HepG2 (cell line): ENCODE results near the gene CTNNBIP1. TPM values are rescaled to one million over a fixed set of nuclear protein-coding genes. Genes with fewer than 3 reads are reported as not detected.
A peak's percentile ranks its signal among the peaks of the same experiment; 100 is the strongest.
"Not testable (repeated sequence)": the region's sequence is repeated elsewhere in the genome, so short reads cannot be mapped to it uniquely, and the experiment has no call there.

ENCODE experiments used
- ATAC-seq: fragments of 200-7000 bp; cut with Tn5 transposase; 3 replicates; pipeline ENCODE4 v1.9.1; 2020; ENCODE audit warnings: mild to moderate bottlenecking, moderate library complexity
- BruUV-seq: library from RNA; stranded (reverse); fragments of 400-500 nt; replicated peaks from 2 replicates; lab custom pipeline; 2021; lab: Mats Ljungman, UMichigan
- CTCF ChIA-PET: fragments of 300-600 bp; formaldehyde crosslinking; extraction: SDS; loops from one replicate; lab custom pipeline; 2021; ENCODE audit warnings: low total read pairs, inconsistent platforms, low intra/inter-chr PET ratio; lab: Yijun Ruan, JAX
- POLR2A ChIA-PET: fragments of 350-600 bp; sonication (Branson Sonifier 250); formaldehyde crosslinking; loops from one replicate; lab custom pipeline; 2020; ENCODE audit warnings: antibody characterized with exemption, inconsistent platforms; lab: Yijun Ruan, JAX
- DNase-seq: peaks from one replicate; pipeline ENCODE4 v3.0.0-alpha.2; 2015; ENCODE audit warnings: low spot score
- FAIRE-seq: peaks from 3 replicates; lab custom pipeline; 2011; peaks lifted over from hg19 to GRCh38; lab: Jason Lieb, UNC
- H2AFZ ChIP-seq: one replicate; pipeline ENCODE4 v1.6.1; 2011; ENCODE audit warnings: low read length, inconsistent platforms
- H3K27ac ChIP-seq: fragments of 300-600 bp; 3 replicates; pipeline ENCODE4 v1.8.0; 2011; ENCODE audit warnings: mixed run types, mild to moderate bottlenecking, mixed read lengths, low read length, inconsistent platforms; ENCODE audit not compliant: insufficient read depth; ENCODE audit errors: extremely low read length
- H3K27me3 ChIP-seq, 2 experiments: fragments of 200-600 bp in 1 of 2; 2 replicates in 1 of 2; 3 replicates in 1 of 2; pipeline versions ENCODE4 v1.6.0 to v1.8.0; 2011; ENCODE audit warnings: low read length in 2 of 2, mild to moderate bottlenecking in 2 of 2, moderate library complexity in 2 of 2, inconsistent platforms in 1 of 2; ENCODE audit not compliant: insufficient read depth in 2 of 2, control insufficient read depth in 1 of 2
- H3K36me3 ChIP-seq, 2 experiments: fragments of 200-600 bp in 1 of 2; replicated peaks in 1 of 2; 2 replicates in 1 of 2; 3 replicates in 1 of 2; pipeline versions ENCODE4 v1.5.1 to v1.8.0; 2011; ENCODE audit warnings: low read length in 2 of 2, inconsistent platforms in 1 of 2; ENCODE audit not compliant: insufficient read depth in 2 of 2, control insufficient read depth in 1 of 2
- H3K4me1 ChIP-seq: 2 replicates; pipeline ENCODE4 v1.5.1; 2012; ENCODE audit warnings: low read length, inconsistent platforms; ENCODE audit not compliant: insufficient read depth
- H3K4me2 ChIP-seq: 2 replicates; pipeline ENCODE4 v1.6.0; 2011; ENCODE audit warnings: low read depth, low read length, inconsistent platforms
- H3K4me3 ChIP-seq, 3 experiments: fragments of 200-600 bp in 1 of 3; sonication (generic), shearing (Covaris generic) in 1 of 3; replicated peaks in 1 of 3; 2 replicates each; pipeline ENCODE4 v1.5.1; 2011 to 2016; ENCODE audit warnings: low read length in 3 of 3, inconsistent platforms in 2 of 3, low read depth in 2 of 3, mild to moderate bottlenecking in 2 of 3, control low read depth in 1 of 3, mixed read lengths in 1 of 3; ENCODE audit not compliant: insufficient read depth in 1 of 3
- H3K79me2 ChIP-seq: one replicate; pipeline ENCODE4 v1.6.1; 2011; ENCODE audit warnings: low read length, inconsistent platforms; ENCODE audit not compliant: insufficient read depth
- H3K9ac ChIP-seq: 2 replicates; pipeline ENCODE4 v1.6.0; 2011; ENCODE audit warnings: mild to moderate bottlenecking, low read depth, low read length, inconsistent platforms; ENCODE audit not compliant: insufficient read depth
- H3K9me3 ChIP-seq: 2 replicates; pipeline ENCODE4 v1.5.1; 2012; ENCODE audit warnings: mild to moderate bottlenecking, low read length
- H4K20me1 ChIP-seq: 2 replicates; pipeline ENCODE4 v1.6.0; 2011; ENCODE audit warnings: inconsistent platforms, mild to moderate bottlenecking, low read length, moderate library complexity; ENCODE audit not compliant: insufficient read depth
- EHMT2 ChIP-seq: fragments of 200-600 bp; sonication (generic); IDR thresholded peaks from 2 replicates; pipeline ENCODE4 v1.7.0; 2017; ENCODE audit warnings: antibody characterized with exemption, low read depth, low read length, borderline replicate concordance
- GFI1 ChIP-seq: sonication (generic); formaldehyde crosslinking; IDR thresholded peaks from 2 replicates; pipeline ENCODE4 v1.5.0; 2020; ENCODE audit warnings: missing genetic modification reagents, mild to moderate bottlenecking, borderline replicate concordance
- PLRG1 ChIP-seq: fragments of 450-650 bp; conservative IDR thresholded peaks from 2 replicates; pipeline ENCODE4 v1.6.1; 2016
- ZNF33B ChIP-seq: sonication (generic); formaldehyde crosslinking; IDR thresholded peaks from 2 replicates; pipeline ENCODE4 v1.5.1; 2020; ENCODE audit warnings: mild to moderate bottlenecking, missing genetic modification reagents
- ZNF589 ChIP-seq: sonication (generic); formaldehyde crosslinking; conservative IDR thresholded peaks from 2 replicates; pipeline ENCODE4 v1.8.0; 2022; ENCODE audit warnings: mild to moderate bottlenecking, moderate library complexity, missing genetic modification reagents
- ZNF747 ChIP-seq: sonication (generic); formaldehyde crosslinking; IDR thresholded peaks from 2 replicates; pipeline ENCODE4 v1.8.1; 2023; ENCODE audit warnings: missing genetic modification reagents, mild to moderate bottlenecking, borderline replicate concordance
- ZNF781 ChIP-seq: sonication (generic); formaldehyde crosslinking; IDR thresholded peaks from 2 replicates; pipeline ENCODE4 v1.5.1; 2020; ENCODE audit warnings: borderline replicate concordance, mild to moderate bottlenecking, missing genetic modification reagents; ENCODE audit errors: not compliant biosample characterization
- WGBS: methylation state at CpG from one replicate; pipeline ENCODE4 v1.1.6; 2017; ENCODE audit warnings: low lambda C conversion rate; 5-methylcytosine and 5-hydroxymethylcytosine counted together
- in situ Hi-C: cut with HindIII; loops from 2 replicates; pipeline ENCODE4 v1.10.0; 2017; ENCODE audit warnings: low pct_unique_long_range_greater_than_20kb; ENCODE audit not compliant: extremely low pct_ligation_motif_present
- intact Hi-C: fragments of 100-400 bp; cut with micrococcal nuclease; formaldehyde crosslinking; loops from one replicate; pipeline ENCODE4 v1.10.0; 2022; ENCODE audit not compliant: unreplicated experiment
- polyA plus RNA-seq, 8 experiments: library from polyadenylated mRNA; depleted of rRNA in 3 of 8; stranded (reverse) in 7 of 8; unstranded in 1 of 8; fragments of >200 nt; fragmentation: Illumina TruSeq in 4 of 8; extraction: Trizol in 4 of 8; gene quantifications; 2 replicates each; pipeline versions ENCODE4 v1.2.1 to v1.2.3, GENCODE V29; 2011 to 2016; ENCODE audit warnings: low read depth in 4 of 8, missing spikeins in 1 of 8, mixed read lengths in 1 of 8; ENCODE audit not compliant: insufficient read depth in 1 of 8
- total RNA-seq, 5 experiments: library from RNA; depleted of rRNA; stranded (reverse); fragments of >200 nt; fragmentation: Illumina TruSeq; extraction: Trizol; gene quantifications; 2 replicates each; pipeline ENCODE4 v1.2.3, GENCODE V29; 2016; ENCODE audit warnings: low read depth in 1 of 5
- TF ChIP-seq, protein P1 (sequence below): sonication (generic); formaldehyde crosslinking; IDR thresholded peaks from 2 replicates; pipeline ENCODE4 v1.5.0; 2020; ENCODE audit warnings: mild to moderate bottlenecking, missing genetic modification reagents
- TF ChIP-seq, protein P2 (sequence below): sonication (generic); formaldehyde crosslinking; IDR thresholded peaks from 2 replicates; pipeline ENCODE4 v1.8.1; 2022; ENCODE audit warnings: mild to moderate bottlenecking, missing genetic modification reagents

Gene CTNNBIP1
- total and polyA plus RNA-seq, 2 of the 13 experiments (the other 11 are each of a cell fraction or from before 2014, with no cell fraction given): 71.7 to 83.0 TPM

DNA sequence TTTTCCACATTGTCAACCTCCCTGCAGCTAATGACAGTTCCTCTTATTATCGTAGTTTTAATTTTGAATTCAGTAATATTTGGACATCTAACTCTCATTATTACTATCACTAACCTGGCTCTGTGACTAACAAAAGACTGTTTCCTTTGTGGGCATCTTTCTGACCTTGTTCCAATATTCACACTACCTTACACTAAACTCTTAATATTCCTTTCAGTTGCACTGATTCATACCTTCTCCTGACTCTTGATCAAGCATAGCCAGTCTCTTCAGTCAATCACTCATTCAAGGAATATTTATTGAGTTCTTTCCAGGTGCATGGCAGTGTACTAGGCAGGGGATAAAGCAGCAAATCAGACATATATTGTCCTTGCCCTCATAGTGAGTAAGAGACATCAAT is 7.8 kb upstream of the CTNNBIP1 start (continued):
- TF ChIP-seq ZNF747 (CRISPR knock-in tag): no peak

DNA sequence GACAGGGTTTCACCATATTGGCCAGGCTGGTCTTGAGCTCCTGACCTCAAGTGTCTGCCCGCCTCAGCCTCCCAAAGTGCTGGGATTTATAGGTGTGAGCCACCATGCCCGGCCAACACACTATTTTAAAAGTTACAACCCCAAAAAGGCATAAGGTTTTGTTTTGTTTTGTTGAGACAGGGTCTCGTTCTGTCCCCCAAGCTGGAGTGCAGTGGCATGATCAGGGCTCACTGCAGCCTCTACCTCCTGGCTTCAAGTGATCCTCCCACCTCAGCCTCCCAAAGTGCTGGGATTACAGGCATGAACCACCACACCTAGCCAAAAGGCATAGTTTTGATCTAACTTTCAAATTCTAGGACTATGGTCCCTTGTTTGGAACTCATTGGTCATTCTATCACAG is 7.4 kb upstream of the CTNNBIP1 start:
- H3K9me3 ChIP-seq, H4K20me1 ChIP-seq, BruUV-seq, FAIRE-seq, in situ Hi-C loops, H3K4me2 ChIP-seq, H3K36me3 ChIP-seq, H3K27ac ChIP-seq, H3K79me2 ChIP-seq, H3K4me3 ChIP-seq, CTCF ChIA-PET, ATAC-seq, intact Hi-C loops, H3K9ac ChIP-seq, H2AFZ ChIP-seq, DNase-seq, H3K27me3 ChIP-seq: not testable (repeated sequence)
- POLR2A ChIA-PET: interaction anchor here (1.1 to 6.3 kb wide), 3 partner anchors 11 to 26 kb away, joined by 3 to 130 read pairs (median 4); no protein-coding TSS in a partner anchor
- WGBS: 97% methylated on average over 3 of the region's 3 CpGs
- peaks cover 38% of the 10 kb centered on the region for H3K4me1 ChIP-seq
- TF ChIP-seq, protein P1, sequence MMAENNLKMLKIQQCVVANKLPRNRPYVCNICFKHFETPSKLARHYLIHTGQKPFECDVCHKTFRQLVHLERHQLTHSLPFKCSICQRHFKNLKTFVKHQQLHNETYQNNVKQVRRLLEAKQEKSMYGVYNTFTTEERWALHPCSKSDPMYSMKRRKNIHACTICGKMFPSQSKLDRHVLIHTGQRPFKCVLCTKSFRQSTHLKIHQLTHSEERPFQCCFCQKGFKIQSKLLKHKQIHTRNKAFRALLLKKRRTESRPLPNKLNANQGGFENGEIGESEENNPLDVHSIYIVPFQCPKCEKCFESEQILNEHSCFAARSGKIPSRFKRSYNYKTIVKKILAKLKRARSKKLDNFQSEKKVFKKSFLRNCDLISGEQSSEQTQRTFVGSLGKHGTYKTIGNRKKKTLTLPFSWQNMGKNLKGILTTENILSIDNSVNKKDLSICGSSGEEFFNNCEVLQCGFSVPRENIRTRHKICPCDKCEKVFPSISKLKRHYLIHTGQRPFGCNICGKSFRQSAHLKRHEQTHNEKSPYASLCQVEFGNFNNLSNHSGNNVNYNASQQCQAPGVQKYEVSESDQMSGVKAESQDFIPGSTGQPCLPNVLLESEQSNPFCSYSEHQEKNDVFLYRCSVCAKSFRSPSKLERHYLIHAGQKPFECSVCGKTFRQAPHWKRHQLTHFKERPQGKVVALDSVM (CRISPR knock-in tag): peak; percentile 55; the same call in 1 of the 2 replicates

DNA sequence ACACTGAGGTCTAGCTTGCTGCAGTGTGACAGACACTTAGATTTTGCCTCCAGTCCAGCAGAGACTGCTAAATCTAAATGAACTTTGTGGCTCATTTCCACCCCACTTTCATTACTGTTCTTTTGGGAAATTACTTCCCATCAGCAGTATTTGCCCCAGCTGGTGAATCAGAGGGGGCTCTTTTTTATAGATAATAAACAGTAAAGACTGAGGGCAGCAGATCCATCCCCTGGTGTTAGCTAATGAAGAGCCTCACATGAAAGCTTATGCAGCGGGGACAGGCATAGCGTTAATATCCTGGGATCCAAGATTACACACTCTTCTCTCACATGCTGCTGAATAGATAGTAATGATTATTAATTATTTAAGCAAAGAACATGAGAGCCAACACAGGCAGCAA is 6.4 kb upstream of the CTNNBIP1 start:
- ChIA-PET POLR2A (interaction anchor here (1.1 to 6.3 kb wide), 4 partner anchors 12 to 27 kb away, joined by 3 to 130 read pairs (median 28); partner anchors contain the start of genes LZIC and NMNAT1), CTCF (no interaction called here)
- TF ChIP-seq EHMT2: no peak
- TF ChIP-seq ZNF589 (CRISPR knock-in tag): no peak
- TF ChIP-seq, protein P2, sequence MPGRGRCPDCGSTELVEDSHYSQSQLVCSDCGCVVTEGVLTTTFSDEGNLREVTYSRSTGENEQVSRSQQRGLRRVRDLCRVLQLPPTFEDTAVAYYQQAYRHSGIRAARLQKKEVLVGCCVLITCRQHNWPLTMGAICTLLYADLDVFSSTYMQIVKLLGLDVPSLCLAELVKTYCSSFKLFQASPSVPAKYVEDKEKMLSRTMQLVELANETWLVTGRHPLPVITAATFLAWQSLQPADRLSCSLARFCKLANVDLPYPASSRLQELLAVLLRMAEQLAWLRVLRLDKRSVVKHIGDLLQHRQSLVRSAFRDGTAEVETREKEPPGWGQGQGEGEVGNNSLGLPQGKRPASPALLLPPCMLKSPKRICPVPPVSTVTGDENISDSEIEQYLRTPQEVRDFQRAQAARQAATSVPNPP (CRISPR knock-in tag): no peak
- no peak for TF ChIP-seq ZNF781 (CRISPR knock-in tag)
- TF ChIP-seq PLRG1: no peak
- no peak for TF ChIP-seq ZNF33B
- TF ChIP-seq GFI1 (CRISPR knock-in tag): no peak
- Histone ChIP-seq H3K9me3 (no peaks in the 10 kb centered on the region), H4K20me1 (no peaks in the 10 kb centered on the region), H2AFZ (no peak overlapping the region), H3K4me3 (no peak overlapping the region), H3K36me3 (no peaks in the 10 kb centered on the region), H3K4me2 (no peak overlapping the region), H3K27ac (no peak overlapping the region), H3K9ac (0 out of 2 replicates have a peak overlapping the region, but pooled peaks have one; percentile 11), H3K4me1 (peaks cover 48% of the 10 kb centered on the region), H3K79me2 (no peaks in the 10 kb centered on the region), H3K27me3 (no peaks in the 10 kb centered on the region)
- FAIRE-seq (no peak), DNase-seq (no peak), ATAC-seq (no peak)
- no TSS peak for BruUV-seq
- intact Hi-C loops (no loop called here), in situ Hi-C loops (no loop called here)
- 95% methylated on average over 2 of the region's 2 CpGs for WGBS
